ENCODE measurements around the gene UBQLN4.

The UBQLN4 gene

DNA sequence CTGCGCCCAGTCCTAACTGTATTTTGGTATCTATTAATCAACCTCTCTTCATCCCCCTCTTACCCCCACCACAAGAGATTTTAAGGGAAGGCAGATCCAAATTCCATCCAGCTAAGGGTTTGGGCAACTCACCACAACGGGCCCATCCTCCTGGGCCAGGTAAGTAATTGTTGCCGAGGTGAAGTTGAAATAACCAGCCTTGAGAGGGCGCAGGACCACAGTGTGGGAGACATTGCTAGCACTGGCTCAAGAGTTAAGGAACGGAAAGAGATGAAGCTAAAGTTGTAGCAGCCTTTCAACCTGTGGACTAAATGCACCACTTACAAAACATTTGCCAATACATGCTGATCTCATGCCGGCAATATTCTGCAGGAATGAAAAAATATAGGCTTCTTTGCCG, 38.8 kb downstream of the UBQLN4 start:
- no peak for DNase-seq (ENCODE audit: low spot score)

DNA sequence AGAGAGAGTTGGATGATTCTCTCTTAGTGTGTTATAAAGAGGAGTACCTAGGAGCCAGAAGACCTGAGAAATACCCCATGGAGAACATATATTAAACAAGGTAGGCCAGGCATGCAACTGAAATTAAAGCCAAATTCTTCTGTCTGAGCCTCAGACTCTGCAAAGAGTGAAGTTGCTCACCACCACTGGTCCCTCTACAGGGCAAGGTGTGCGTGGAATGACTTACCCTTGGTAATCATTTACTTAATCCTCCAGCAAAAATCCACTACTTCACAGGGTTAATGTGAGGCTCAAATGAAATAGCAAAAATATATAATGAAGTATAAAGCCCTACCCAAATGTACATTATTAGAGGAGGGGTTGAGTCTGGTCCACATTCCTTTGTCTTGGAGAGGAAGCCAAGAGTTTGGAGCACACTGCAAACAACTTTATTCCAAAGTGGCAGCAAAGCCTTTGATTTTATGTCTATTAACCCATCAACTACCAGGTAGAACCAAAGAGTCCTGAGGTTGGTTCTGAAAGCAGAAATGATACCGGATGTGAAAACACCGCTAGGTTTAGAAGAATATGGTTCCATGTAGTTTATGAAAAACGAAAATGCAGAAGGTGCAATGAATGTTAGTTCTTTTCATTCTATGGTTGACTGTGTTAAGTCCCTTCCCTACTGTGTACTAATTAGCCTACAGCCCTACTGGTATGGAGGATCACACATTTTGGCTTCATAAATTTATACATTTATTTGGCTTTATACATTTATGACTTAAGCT, 41.4 kb downstream of the UBQLN4 start:
- DNase-seq (ENCODE audit: low spot score): no peak

DNA sequence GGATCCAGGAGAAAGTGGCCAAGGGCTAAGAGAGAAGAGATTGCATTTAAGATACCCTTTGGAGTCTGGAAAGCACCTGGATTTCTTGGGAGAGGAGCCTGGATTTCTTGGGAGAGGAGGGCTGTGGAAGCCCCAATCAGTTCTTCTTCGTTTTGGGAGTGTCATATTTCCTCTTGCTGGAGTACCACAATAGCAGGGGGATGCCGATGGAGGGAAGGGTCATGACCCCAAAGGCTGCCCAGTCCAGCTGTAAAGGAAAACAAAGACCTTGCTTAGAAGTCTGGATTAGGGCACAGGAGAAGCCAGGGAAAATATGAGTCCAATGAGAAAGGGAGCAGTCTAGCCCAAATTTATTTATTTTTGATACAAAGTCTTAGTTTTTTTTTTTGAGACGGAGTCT, 44.2 kb downstream of the UBQLN4 start:
- no peak for DNase-seq (ENCODE audit: low spot score)

DNA sequence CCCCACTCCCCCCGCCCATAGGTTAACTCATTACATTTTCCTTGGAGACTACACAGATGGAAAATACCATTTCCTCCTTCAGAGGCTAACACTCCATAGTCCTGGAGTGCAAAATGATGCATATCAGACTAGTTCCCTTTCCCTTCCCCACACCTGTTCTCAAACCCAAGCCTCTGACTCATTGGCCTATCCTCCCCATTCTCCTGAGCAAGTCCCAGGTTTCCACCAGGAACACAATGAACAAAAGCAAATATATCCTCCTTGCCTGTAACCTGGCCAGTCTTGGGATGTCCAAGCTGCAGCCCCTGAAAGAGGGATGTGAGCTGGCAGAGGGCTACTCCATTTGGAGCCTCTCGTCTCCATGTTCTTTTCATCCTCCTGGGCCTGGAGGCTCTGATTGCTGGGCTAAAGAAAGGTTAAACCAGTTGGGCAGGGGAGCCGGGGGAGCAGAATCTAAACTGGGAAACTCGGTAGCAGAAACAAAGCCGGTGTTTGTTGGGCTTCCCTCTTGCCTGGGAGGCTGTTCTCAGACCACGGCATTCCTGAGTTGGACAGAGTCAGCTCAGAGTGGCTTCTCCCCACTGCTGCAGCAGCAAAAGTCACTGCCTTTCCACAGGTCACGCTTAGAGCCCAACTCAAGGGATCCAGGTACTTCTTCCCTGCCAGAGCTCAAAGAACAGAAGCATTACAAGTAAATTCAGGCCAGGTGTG, 46.8 kb downstream of the UBQLN4 start:
- DNase-seq (ENCODE audit: low spot score): no peak

DNA sequence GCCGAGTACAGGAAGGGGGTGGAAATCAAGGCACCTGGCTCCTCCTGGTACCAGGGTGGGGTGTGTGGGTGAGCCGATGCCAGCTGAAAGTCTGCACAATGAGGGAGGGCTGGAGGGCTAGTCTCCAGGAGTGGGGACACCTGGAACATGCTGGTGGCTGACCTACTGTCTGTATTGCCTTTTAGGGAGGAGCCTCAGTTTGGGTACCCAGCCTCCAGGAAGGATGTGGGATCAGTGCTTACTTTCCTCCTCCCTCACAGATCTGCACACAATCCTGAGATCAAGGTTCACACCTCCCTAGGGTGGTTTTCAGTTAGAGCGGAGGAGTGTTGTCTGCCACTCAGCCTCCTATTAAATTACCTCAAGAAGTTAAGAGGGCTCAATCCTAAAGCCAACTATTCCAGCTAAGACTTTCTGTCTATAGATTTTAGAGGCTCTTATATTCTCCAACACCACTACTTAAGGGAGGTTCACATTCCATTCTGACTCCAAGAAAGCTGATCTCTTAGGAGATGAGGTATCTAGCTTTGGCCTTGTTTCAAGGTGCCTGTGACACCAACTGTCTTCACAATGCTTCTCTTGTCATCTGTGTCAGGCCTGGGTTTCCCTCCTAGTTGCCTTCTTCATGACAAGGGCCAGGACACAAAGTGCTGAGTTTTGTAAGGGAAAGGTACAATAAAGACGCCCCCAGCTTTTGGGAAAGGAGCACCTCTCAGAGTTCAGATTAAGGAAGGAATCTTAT, 48.6 kb downstream of the UBQLN4 start:
- no peak for DNase-seq (ENCODE audit: low spot score)

DNA sequence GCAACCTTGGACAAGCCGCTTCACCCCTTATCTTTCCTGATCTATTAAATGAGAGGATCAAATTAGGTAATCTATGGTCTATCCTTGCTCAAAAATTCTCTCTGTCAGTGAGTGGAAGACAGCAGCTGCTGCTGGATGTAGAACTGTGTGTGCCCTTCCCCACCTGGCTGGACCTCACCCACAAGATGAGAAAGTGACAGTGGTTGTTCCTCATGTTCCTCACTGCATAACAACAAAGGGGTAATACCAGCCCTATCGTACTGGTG, 49.7 kb downstream of the UBQLN4 start:
- no peak for DNase-seq (ENCODE audit: low spot score)

DNA sequence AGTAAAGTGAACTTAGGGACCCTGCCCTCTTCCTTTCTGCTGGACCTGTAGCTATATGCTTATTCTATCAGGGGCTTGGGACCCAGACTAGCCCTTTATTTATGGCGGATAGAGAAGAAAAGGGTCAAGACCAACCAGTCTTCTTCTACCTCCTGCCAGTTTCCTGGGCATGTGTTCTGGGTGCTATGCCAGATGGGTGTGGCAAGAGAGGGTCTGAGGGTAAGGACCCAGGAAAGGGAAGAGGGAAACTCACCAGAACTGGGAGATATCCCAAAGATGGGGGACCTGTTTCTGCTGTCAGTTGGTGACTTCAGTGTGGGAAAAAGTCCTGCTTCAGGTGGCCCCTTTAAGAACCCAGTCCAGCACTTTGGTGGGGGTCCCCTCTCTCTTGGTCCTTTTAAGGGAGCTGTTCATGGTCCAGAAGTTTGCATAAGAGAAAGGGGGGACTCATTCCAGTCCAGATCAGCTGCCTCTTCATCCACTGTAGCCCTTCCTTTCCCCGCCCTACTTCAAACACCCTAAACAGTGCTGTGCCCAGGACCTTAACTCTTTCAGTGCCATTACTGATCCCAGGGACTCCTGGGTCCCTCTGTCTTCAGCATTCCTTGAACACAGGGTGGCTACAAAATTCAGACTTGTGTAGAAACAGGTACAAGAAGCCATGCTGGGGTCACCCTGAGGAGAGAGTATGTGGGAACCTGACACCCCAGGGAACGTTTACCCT, 51.2 kb downstream of the UBQLN4 start:
- DNase-seq (ENCODE audit: low spot score): no peak

DNA sequence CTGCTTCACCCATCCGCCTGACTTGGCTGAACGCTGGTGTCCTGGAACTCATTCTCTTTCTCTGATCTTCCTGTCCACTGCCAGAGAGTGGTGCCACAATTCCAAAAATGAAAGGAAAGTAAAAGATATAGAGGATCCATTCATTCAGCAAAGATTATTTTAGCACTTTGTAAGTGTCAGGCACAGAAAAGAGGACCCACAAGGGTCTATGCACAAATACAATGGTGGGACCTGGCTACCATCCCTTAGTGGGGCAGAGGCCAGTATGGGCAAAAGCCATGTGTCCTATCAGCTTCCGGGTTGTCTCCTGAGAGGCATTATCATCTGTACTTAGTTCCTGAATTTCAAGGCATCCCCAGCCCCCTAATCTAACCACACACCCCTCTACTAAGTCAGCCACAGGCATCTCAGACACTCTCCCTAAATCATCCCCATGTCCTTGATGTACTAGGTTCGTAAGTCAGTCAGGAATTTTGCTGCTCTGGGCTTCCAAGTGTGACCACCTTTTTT, 51.9 kb downstream of the UBQLN4 start:
- no peak for DNase-seq (ENCODE audit: low spot score)

DNA sequence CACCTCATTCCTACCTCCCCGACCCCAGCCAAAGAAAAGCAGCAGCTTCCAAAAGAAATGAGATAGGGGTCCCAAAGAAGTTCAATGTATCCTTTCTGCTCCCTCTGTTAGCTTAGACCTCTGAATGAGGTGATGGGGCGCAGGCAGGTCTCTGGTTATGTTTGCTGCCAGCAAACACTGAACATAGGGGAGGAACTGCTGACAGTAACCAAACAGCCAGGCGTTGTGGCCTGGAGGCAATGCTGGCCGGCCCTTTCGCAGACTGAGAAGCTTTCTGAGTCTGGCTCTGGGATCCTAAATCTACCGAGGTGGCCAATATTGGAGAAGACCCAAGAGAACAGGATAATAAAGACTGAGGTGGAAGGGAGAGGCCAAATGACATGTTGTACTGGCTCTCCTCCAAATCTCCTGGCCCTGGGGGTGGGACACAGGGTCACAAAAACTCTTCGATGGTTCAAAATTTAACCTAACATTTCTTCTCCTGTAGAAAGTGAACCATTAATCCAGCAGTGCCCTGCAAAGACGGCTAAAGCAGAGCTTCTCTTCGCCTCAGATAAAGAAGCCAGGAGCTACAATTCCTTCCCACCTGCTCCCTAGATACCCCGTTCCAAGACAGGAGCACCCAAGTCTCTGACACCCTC, 52.5 kb downstream of the UBQLN4 start:
- no peak for DNase-seq (ENCODE audit: low spot score)

DNA sequence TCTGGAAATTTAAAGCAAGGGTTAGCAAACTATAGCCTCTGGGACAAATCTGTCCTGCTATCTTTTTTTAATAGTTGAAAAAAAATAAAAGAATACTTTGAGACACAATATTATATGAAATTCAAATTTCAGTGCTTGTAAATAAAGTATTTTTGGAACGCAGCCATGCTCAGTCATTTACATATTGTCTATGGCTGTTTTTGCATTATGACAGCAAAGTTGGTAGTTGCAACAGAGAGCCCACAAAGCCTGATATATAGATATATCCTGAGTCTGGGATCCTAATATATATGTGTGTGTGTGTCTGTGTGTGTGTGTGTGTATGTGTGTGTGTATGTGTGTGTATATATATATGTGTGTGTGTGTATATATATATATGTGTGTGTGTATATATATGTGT, 53.6 kb downstream of the UBQLN4 start:
- no peak for DNase-seq (ENCODE audit: low spot score)

DNA sequence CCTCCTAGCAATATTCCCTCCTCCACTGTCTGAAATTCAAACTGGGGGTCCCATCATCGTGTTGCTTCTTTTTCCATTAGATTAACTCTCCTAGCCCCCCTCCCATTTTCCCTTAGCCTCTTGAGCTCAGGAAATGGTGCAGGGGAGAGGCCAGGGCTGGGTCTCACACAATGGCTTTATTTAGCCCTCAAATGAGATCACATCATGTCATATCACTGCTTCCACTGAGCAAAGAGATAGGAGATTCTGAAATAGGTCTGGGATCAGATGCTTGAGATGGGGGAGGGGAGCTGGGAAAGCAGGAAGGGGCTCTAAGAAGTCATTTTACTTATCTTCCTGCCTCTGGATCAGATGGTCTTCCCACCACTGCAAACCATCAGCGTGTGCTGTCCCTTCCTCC, 57.4 kb downstream of the UBQLN4 start:
- DNase-seq (ENCODE audit: low spot score): no peak

DNA sequence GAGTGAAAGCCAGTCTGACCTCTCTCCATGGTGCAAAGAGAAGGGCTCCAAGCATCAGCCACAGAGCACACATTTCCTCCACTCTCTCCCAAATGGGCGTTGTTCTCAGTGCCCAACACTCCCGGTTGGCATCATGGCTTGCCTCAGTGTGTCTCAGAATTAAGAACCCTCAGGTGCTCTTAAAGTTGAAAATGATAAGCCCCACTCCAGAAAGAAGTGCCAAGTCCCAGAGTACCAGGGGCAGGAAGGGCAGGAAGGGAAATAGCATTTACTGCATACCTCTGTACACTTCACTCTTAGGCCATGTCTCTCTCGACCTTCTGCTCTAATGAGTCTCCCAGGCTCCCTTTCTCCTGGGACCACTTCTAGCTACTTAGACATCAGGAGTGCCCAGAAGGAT, 60.0 kb downstream of the UBQLN4 start:
- DNase-seq (ENCODE audit: low spot score): no peak

DNA sequence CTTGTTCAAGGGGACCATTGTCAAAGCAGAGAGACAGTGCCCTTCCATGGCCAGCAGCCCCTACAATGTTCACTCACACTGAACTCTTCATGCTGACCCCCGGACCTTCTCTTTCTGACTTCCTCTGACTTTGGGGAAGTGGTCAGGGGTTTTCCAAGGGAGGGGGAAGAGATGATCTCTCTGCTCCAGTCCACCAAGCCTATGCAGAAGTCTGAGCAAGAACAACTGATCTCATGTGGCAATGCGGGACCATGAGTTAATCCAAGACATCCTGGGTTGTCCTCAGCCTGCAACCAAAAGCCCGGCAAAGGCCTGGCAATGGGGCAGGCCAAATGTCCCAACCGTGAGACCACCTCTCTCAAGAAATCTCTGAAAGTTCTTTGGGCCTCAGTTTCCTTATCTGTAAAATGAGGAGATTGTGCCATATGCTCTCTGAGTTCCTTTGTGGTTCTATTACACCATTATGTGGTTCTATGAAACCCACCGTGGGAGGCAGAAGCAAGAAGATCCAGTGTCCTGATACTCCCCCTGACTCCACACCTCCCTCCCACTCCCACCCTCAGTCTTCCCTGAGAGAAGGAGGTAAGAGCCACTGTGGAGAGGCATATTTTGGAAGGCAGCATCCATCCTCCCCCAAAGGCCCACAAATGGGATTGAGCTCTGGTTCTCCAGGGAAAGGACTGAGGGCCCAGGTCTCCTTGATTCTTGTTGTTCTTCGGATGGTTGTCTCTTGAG, 63.4 kb downstream of the UBQLN4 start:
- DNase-seq (ENCODE audit: low spot score): no peak

DNA sequence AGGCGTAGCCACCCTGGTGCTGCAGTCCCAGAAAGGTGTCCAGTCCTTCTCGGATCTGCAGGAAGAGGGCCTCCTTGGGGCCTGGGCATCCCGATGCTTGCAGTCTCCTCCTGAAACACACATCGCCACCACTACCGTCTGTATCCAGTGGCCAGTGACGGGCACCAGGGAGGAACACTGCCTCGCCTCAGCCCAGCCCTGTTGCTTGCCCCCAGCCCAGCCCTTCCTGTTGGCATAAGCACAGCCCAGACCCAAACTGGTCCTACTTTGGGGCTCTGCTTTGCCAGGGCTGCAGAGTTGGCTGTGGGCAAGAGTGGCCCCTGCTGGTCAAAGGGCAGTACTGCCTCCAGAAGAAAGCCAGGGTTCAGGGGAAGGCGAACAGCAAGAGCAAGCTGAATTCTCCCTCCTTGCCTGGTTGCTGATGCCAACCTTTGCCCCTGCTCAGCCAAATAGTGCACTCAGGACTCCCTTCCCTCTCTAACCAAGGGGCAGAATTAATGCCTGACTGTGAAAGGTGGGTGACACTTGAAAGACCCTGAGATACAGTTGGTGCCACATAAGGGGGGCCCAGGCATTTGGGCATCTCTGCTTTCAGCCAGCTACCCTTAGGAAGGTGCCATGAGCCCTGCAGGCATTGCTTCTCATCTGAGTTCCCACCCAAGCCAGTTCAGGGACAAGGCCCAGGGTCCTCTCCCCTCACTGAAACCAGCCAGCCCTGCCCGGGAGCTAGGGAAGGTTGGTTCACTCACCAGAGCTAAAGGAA, 64.2 kb downstream of the UBQLN4 start:
- peak; percentile 72 for DNase-seq (ENCODE audit: low spot score)

Measured in SK-N-DZ (cell line).